Occipital lobe (tissue), 2 donors: Measurements from ENCODE around the gene RNF166. TPM values are rescaled to one million over a fixed set of nuclear protein-coding genes. Genes with fewer than 3 reads are reported as not detected.

Experiments used
- DNase-seq: peaks from one replicate; lab custom pipeline; 2025; lab: John Stamatoyannopoulos, UW
- total RNA-seq: library from RNA; depleted of rRNA; stranded (reverse); fragments of >200 nt; gene quantifications from one replicate; pipeline ENCODE4 v1.2.3, GENCODE V29; 2014

RNF166 gene
- total RNA-seq, 1 donor from 2014 or later: 10.9 TPM

GRCh38 chr16:88706965-88707826 is 988 bp upstream of the RNF166 start:
- no peak for DNase-seq

- DNase-seq: no peak
These were observed 393 bp downstream of the RNF166 start for GRCh38 chr16:88705801-88706228.

GRCh38 chr16:88705076-88705684 is 1.0 kb downstream of the RNF166 start:
- DNase-seq: no peak

DNA sequence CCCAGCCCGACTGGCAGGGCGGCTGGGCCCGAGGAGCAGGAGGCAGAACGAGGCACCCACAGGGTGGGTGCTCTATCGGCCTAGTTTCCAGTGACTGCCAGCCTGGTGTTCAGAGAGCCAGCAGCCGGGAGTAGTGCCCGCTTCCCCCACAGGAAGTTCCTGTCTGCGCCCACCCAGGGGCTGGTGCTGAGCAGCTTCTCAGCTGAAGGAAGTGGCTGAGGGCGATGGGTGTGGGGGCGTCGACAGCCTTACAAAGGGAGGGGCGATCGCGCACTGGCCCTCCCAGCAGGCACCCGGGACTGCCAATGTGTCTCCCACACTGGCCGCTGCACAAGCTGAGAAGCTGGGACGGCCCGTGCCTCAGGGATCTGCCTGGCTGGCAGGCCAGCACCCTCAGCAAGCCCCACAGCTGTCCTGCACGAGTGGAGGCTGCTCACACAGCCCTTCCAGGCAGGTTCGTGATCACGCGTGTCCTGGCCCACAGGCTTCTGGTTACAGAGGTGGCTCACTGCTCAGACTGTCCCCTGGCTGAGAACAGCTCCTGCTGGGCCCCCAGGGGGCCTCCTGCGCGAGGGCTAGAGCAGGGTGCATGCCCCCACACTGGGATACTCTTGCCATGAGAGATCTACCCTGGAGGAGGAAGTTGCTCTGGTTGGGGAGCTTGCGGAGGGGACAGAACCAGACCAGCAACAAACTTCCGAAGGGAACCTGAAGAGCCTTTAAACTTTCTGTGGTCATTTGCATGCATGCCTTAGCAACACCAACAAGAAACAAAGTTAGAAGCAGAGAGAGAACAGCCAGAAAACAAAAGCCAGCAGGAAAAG is 2.5 kb downstream of the RNF166 start:
- DNase-seq: peak; percentile 39

GRCh38 chr16:88702371-88703210 is 3.6 kb downstream of the RNF166 start:
- DNase-seq: no peak

DNA sequence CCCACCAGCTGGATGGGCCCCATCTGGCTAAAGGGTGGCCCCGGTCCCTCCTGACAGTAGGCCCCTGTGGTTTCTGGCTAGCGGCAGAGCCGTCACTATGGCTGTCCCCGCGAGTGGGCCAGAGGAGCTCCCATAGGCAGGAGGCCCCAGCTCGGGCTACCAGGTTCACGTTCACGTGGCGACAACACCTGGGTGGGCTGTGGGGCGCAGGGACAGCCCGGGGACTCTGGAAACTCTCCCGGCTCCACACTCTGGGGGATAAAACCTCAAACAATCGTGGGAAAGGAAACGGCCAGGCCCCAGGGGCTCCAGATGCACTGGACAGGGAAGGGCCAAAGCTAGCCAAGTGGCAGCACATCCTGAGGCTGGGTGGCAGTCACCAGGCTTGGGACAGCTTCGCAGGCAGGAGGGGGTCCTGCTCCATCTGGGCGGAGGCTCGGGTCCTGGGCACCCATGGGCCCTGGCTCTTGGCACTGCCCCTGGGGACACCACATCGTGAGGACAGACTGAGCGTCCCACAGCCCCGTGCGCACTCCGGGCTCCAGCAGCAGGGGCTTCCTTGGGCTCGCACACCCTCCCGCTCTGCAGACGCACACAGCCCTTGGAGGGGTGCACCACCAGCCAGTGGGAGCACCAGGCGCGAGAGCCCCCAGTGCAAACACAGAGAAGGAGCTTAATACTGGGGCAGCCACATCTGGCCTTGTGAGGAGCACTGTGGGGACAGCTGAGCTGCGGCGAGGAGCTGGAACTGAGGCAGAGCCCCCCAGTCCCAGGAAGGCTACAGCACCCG is 4.4 kb downstream of the RNF166 start:
- no peak for DNase-seq

DNA sequence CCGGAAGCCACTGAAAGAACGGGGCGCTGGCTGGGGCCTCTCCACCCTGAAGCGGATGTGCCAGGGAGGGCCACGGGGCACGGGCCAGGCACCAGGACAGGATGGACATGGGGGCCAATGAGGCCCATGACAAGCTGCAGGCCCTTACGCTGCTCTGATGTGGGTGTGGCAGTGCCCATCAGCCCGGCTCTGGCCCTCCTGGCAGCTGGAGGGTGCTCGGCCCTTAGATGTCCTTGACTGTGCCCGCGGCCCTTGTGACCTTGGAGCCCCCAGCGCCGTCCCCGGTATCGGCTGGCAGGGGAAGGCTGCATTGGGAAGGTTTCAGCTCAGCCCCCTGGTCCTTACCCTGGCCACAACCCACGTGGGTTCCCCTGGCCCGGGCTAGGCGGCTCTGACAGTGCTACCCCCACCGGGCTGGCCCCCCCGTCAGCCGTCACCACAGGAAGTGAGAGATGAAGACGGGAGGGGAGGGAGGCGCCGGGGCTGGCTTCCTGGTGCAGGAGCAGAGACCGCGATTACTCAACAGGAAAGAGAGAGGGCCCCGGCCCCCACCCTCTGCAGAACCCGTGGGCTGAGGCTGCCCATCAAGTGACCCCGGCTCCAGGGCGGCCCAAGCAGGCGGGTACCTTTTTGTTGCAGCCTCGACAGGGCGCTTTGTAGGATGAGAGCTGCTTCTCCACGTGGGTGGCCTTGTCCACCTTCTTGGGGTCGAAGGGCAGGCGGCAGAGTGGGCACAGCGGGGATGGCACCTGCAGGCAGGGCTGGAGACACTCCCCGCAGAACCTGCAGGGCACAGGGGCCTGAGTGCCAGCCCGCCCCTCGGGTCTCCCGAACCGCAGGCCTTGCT is 5.3 kb downstream of the RNF166 start:
- DNase-seq: no peak

DNA sequence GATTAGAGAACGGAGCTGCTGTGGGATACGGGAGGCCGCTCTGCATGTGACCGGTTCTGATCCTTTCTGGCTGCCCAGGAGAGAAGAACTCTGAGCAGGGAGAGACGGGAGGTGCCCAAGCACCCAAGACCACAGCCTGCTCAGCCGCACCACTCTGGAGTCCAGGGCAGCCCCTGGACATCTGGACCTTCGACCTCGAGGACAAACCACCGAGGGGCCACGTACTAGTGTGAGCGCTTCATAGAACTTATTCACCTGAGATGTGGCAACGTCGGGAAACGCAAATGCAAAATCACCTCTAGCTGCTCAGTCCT is 5.9 kb downstream of the RNF166 start:
- DNase-seq: no peak

DNA sequence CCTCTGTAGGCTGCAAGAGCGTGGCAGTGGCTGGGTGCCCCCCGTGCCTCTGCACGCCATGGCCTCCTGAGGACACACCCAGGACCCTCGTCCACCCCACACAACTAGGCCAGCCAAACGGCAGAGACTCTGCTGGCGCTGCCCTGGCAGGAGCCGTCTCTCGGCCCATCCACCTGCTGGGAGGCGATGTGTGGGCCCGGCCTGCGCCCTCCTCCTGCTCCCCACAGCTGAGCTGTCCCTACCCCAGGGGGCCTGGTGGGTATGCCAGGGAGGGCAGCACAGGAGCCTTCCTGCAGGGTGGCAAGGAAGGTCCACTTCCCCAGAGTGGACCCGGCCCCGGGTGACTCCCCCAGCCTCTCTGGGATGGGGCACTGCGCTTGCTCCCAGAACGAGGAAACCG is 7.0 kb downstream of the RNF166 start:
- DNase-seq: no peak

- no peak for DNase-seq
These were observed 7.6 kb downstream of the RNF166 start for GRCh38 chr16:88698646-88699045.

- DNase-seq: no peak
These were observed 8.2 kb downstream of the RNF166 start for GRCh38 chr16:88697831-88698615.

GRCh38 chr16:88697116-88697830 is 8.9 kb downstream of the RNF166 start:
- no peak for DNase-seq

- no peak for DNase-seq
These were observed 9.8 kb downstream of the RNF166 start for GRCh38 chr16:88696441-88696840.

DNA sequence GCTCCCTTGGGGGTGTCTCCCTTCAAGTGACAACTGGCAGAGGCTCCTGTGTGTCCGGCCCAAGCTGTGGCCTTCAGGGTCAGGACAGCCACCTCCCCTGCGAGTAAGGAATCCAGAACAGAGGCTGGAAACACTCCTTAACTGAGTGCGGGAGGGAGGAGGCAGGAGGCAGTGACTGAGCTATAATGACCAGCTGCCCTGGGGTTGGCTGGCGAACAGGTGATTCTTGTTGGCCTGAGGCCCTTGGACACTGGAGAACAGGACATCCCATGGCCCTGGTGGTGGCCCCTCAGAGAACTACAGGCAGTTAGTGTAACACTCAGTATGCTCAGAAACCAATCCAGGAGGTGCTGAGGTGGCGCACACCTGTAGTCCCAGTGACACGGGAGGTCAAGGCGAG is 10.5 kb downstream of the RNF166 start:
- DNase-seq: no peak

- DNase-seq: no peak
These were observed 11.0 kb downstream of the RNF166 start for GRCh38 chr16:88695218-88695617.

DNA sequence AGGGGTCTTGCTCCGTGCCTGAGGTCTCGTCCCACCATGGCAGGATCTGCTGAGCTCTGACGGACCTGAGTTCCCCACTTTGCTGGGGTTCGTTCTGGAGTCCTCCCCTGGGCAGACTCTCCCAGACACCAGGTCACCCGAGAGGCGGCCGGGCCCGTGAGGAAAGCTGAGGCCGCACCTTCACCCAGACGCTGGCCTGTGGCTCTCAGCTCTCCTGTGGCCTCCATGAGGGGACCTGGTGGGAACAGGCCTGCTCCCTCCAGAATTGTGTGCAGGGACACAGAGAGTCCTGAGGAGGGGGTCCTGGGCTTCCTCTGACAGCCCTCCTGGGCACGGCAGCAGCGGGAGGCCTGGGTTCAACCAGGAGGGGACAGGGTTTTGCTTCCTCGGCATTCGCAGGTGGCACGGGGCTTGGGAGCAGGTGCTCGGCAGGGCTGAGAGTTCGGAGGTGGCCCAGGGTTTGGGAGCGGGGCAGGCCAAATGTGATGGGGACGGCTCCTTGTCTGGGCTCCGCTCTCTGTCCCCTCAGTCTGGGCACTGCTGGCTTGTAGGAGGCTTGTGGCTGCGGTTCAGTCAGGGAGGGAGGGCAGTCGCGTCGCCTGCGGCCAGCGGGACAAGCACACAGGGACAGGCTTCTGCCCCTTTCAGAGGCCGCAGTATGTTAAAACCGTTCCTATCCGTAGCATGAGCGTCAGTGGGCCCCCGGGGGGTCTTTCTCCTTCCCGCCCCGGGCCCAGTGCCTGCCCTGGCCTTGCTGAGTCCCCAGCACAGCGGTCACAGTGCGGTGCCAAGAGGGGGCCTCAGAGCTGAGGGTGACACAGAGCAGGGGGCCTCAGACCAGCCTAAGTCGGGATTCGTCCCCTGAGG is 11.8 kb downstream of the RNF166 start:
- DNase-seq: no peak
